Measurements from ENCODE around the gene SUSD3. TPM values are rescaled to one million over a fixed set of nuclear protein-coding genes. Genes with fewer than 3 reads are reported as not detected.
"Not testable (repeated sequence)": the region's sequence is repeated elsewhere in the genome, so short reads cannot be mapped to it uniquely, and the experiment has no call there.

The SUSD3 gene
- total and polyA plus RNA-seq, 7 experiments from 2014 or later, result 62.8 to 315 (median 78.8) TPM

DNA sequence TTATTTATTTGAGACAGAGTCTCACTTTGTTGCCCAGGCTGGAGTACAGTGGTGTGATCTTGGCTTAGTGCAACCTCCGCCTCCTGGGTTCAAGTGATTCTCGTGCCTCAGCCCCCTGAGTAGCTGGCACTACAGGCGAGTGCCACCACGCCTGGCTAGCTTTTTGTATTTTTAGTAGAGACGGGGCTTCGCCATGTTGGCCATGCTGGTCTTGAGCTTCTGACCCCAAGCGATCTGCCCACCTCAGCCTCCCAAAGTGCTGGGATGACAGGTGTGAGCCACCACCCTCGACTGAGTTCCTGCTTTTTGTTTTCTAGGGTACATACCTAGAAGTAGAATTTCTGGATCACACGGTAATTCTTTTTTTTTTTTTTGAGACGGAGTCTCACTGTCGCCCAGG is 42.6 kb downstream of the SUSD3 start:
- DNase-seq; H3K4me3 Mint-ChIP-seq; intact Hi-C loops (cut with micrococcal nuclease); H3K27me3 ChIP-seq (ENCODE audit: control insufficient read depth in 2 of 2, insufficient read depth in 2 of 2, low read length in 2 of 2); H3K27ac ChIP-seq (ENCODE audit: low read depth, low read length); H3K36me3 ChIP-seq (ENCODE audit: control insufficient read depth in 2 of 3, insufficient read depth in 3 of 3, low read length in 3 of 3); ATAC-seq; H3K4me3 ChIP-seq (ENCODE audit: low read length); H3K27me3 Mint-ChIP-seq; H3K9me3 ChIP-seq (ENCODE audit: control insufficient read depth in 2 of 3, low read length in 3 of 3): not testable (repeated sequence)
- ChIA-PET CTCF (interaction anchor here (0.6 to 0.7 kb wide), 4 partner anchors 107 to 280 kb away, joined by 3 to 5 read pairs (median 4); no protein-coding TSS in a partner anchor), POLR2A (interaction anchor here (0.7 kb wide), 2 partner anchors 182 to 477 kb away, joined by 3 to 6 read pairs; no protein-coding TSS in a partner anchor)
- peak overlapping the region in 2 of 9 donors; percentile 62 to 72 for H3K27ac Mint-ChIP-seq
- peaks cover 46 to 80% (median 68%) of the 10 kb centered on the region in 7 donors for H3K4me1 Mint-ChIP-seq
- H3K9me3 Mint-ChIP-seq, result peaks cover 0 to 27% (median 16%) of the 10 kb centered on the region in 11 donors
- H3K4me1 ChIP-seq (ENCODE audit: control insufficient read depth in 2 of 2, insufficient read depth in 2 of 2, low read length in 2 of 2), result peaks cover 39 to 50% of the 10 kb centered on the region in 2 donors
- H3K36me3 Mint-ChIP-seq, result peaks cover 6 to 41% (median 25%) of the 10 kb centered on the region in 5 donors

DNA sequence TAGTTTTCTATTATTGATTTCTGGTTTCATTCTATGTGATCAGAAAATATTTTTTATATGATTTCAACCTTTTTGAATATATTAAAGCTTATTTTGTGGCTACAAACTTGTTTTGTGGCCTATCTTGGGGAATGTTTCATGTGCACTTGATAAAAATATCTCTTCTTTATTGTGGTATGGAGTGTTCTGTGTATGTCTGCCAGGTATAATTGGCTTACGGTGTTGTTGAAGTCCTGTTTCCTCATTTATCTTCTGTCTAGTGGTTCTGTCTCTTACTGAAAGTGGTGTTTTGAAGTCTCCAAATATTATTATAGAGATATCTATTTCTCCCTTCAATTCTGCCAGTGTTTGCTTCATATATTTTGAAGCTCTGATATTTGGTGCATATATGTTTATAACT is 47.1 kb downstream of the SUSD3 start:
- peaks cover 0 to 8% (median 0%) of the 10 kb centered on the region in 3 experiments for H3K9me3 ChIP-seq (ENCODE audit: control insufficient read depth in 2 of 3, low read length in 3 of 3)
- H3K27ac ChIP-seq (ENCODE audit: low read depth, low read length), result no peak overlapping the region
- peaks cover 0 to 27% (median 16%) of the 10 kb centered on the region in 11 donors for H3K9me3 Mint-ChIP-seq
- no peaks in the 10 kb centered on the region for H3K27me3 ChIP-seq (ENCODE audit: control insufficient read depth in 2 of 2, insufficient read depth in 2 of 2, low read length in 2 of 2)
- H3K27me3 Mint-ChIP-seq, result no peaks in the 10 kb centered on the region
- H3K4me1 ChIP-seq (ENCODE audit: control insufficient read depth in 2 of 2, insufficient read depth in 2 of 2, low read length in 2 of 2), result peaks cover 25 to 39% of the 10 kb centered on the region in 2 donors
- no peak overlapping the region for H3K4me3 ChIP-seq (ENCODE audit: low read length)
- H3K36me3 Mint-ChIP-seq, result peaks cover 10 to 48% (median 33%) of the 10 kb centered on the region in 5 donors
- peaks cover 0 to 19% (median 0%) of the 10 kb centered on the region in 3 experiments for H3K36me3 ChIP-seq (ENCODE audit: control insufficient read depth in 2 of 3, insufficient read depth in 3 of 3, low read length in 3 of 3)
- H3K4me1 Mint-ChIP-seq, result peaks cover 44 to 71% (median 66%) of the 10 kb centered on the region in 7 donors
- ChIA-PET CTCF (interaction anchor here (0.7 to 1.3 kb wide), 3 partner anchors 11 to 75 kb away, joined by 3 to 4 read pairs (median 3); no protein-coding TSS in a partner anchor), POLR2A (interaction anchor here (0.5 to 6.5 kb wide), 10 partner anchors 8 to 190 kb away, joined by 3 to 49 read pairs (median 3); partner anchors contain the start of gene CARD19)
- ATAC-seq (no peak), DNase-seq (no peak)
- peak overlapping the region in 8 of 9 donors; percentile 2 to 86 (median 72) for H3K27ac Mint-ChIP-seq
- peak overlapping the region in 9 of 10 donors; percentile 17 to 68 (median 57) for H3K4me3 Mint-ChIP-seq
- intact Hi-C loops (cut with micrococcal nuclease), result loop anchor here in 1 of 2 donors (1.0 to 5.0 kb wide), 2 partner anchors 9 to 857 kb away; partner anchors contain the start of gene CARD19

DNA sequence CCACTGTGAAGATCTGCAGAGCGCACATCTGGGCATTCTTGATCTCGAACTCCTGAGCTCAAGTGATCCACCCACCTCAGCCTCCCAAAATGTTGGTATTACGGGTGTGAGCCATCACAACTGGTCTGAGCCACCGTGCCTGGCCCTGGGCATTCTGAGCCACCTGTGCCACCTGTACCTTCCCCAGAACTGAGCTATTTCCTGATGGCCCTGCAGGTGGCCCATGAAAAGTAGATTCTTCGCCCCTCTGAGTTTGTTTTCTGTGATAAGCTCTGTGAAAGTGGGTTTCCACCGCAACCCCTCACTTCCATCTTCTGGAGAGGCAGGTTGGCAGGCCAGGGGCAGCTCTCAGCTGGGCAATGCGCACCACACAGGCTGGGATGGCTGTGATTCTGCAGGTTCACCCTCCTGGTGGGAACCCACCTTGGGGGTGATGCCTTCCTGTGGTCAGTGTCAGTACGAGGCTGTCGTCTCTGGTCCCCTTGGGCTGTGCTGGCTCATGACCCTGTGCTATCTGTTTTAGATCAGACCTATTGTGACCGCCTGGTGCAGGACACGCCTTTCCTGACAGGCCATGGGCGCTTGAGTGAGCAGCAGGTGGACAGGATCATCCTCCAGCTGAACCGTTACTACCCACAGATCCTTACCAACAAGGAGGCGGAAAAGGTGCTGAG is 48.8 kb downstream of the SUSD3 start:
- H3K4me1 ChIP-seq (ENCODE audit: control insufficient read depth in 2 of 2, insufficient read depth in 2 of 2, low read length in 2 of 2), result peaks cover 24 to 39% of the 10 kb centered on the region in 2 donors
- intact Hi-C loops (cut with micrococcal nuclease), result loop anchor here in 1 of 2 donors (5.0 kb wide), 1 partner anchor 855 kb away; no protein-coding TSS in a partner anchor
- peaks cover 40 to 63% (median 60%) of the 10 kb centered on the region in 7 donors for H3K4me1 Mint-ChIP-seq

DNA sequence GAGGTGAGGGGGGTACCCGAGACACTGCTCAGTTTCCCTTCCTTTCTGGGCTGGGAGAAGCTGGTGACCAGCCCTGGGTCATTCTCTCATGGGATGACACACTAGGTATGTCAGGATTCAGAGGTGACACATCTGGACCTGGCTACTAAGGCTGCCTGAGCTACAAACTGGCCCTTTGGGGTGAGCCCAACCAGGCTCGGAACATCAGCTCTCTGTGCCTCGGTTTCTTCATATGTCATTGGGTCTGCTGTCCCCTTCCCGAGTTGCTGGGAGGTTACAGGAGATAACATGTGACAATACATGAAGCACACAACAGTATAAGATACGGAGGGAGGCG is 49.3 kb downstream of the SUSD3 start:
- H3K27ac ChIP-seq (ENCODE audit: low read depth, low read length), result no peak overlapping the region
- intact Hi-C loops (cut with micrococcal nuclease), result loop anchor here (2.0 to 5.0 kb wide), 4 partner anchors 19 to 855 kb away; no protein-coding TSS in a partner anchor
- no peaks in the 10 kb centered on the region for H3K27me3 ChIP-seq (ENCODE audit: control insufficient read depth in 2 of 2, insufficient read depth in 2 of 2, low read length in 2 of 2)
- H3K4me1 ChIP-seq (ENCODE audit: control insufficient read depth in 2 of 2, insufficient read depth in 2 of 2, low read length in 2 of 2), result peaks cover 21 to 39% of the 10 kb centered on the region in 2 donors
- H3K36me3 Mint-ChIP-seq, result peaks cover 10 to 41% (median 38%) of the 10 kb centered on the region in 5 donors
- H3K9me3 Mint-ChIP-seq, result peaks cover 0 to 27% (median 14%) of the 10 kb centered on the region in 11 donors
- H3K4me3 Mint-ChIP-seq, result peak overlapping the region in 3 of 10 donors; percentile 37 to 59 (median 39)
- H3K4me1 Mint-ChIP-seq, result peaks cover 37 to 58% (median 55%) of the 10 kb centered on the region in 7 donors
- H3K9me3 ChIP-seq (ENCODE audit: control insufficient read depth in 2 of 3, low read length in 3 of 3), result peaks cover 0 to 8% (median 0%) of the 10 kb centered on the region in 3 experiments
- CTCF ChIA-PET, result interaction anchor here (0.5 to 2.7 kb wide), 5 partner anchors 10 to 1965 kb away, joined by 3 to 14 read pairs (median 3); no protein-coding TSS in a partner anchor
- H3K4me3 ChIP-seq (ENCODE audit: low read length), result no peak overlapping the region
- ATAC-seq (no peak), DNase-seq (no peak)
- peak overlapping the region in 5 of 9 donors; percentile 32 to 79 (median 55) for H3K27ac Mint-ChIP-seq
- POLR2A ChIA-PET, result interaction anchor here (0.7 to 6.5 kb wide), 12 partner anchors 9 to 144 kb away, joined by 3 to 49 read pairs (median 4); partner anchors contain the start of gene CARD19
- no peaks in the 10 kb centered on the region for H3K27me3 Mint-ChIP-seq
- H3K36me3 ChIP-seq (ENCODE audit: control insufficient read depth in 2 of 3, insufficient read depth in 3 of 3, low read length in 3 of 3), result peaks cover 0 to 40% (median 0%) of the 10 kb centered on the region in 3 experiments

More for the DNA sequence above, 48.8 kb downstream of the SUSD3 start:
- Histone ChIP-seq H3K27ac (ENCODE audit: low read depth, low read length) (no peak overlapping the region), H3K27me3 (ENCODE audit: control insufficient read depth in 2 of 2, insufficient read depth in 2 of 2, low read length in 2 of 2) (no peaks in the 10 kb centered on the region), H3K36me3 (ENCODE audit: control insufficient read depth in 2 of 3, insufficient read depth in 3 of 3, low read length in 3 of 3) (peaks cover 0 to 35% (median 0%) of the 10 kb centered on the region in 3 experiments), H3K9me3 (ENCODE audit: control insufficient read depth in 2 of 3, low read length in 3 of 3) (peaks cover 0 to 8% (median 0%) of the 10 kb centered on the region in 3 experiments), H3K4me3 (ENCODE audit: low read length) (no peak overlapping the region)
- H3K4me3 Mint-ChIP-seq, result peak overlapping the region in 5 of 10 donors; percentile 8 to 68 (median 37)
- peaks cover 0 to 27% (median 14%) of the 10 kb centered on the region in 11 donors for H3K9me3 Mint-ChIP-seq
- ATAC-seq, result no peak
- DNase-seq, result peak in 1 of 9 donors; percentile 1
- ChIA-PET POLR2A (interaction anchor here (0.7 to 6.5 kb wide), 14 partner anchors 9 to 144 kb away, joined by 3 to 49 read pairs (median 4); partner anchors contain the start of gene CARD19), CTCF (interaction anchor here (0.5 to 2.7 kb wide), 4 partner anchors 10 to 1966 kb away, joined by 3 to 14 read pairs (median 3); no protein-coding TSS in a partner anchor)
- peak overlapping the region in 6 of 9 donors; percentile 9 to 79 (median 58) for H3K27ac Mint-ChIP-seq
- no peaks in the 10 kb centered on the region for H3K27me3 Mint-ChIP-seq
- H3K36me3 Mint-ChIP-seq, result peaks cover 10 to 44% (median 38%) of the 10 kb centered on the region in 5 donors

DNA sequence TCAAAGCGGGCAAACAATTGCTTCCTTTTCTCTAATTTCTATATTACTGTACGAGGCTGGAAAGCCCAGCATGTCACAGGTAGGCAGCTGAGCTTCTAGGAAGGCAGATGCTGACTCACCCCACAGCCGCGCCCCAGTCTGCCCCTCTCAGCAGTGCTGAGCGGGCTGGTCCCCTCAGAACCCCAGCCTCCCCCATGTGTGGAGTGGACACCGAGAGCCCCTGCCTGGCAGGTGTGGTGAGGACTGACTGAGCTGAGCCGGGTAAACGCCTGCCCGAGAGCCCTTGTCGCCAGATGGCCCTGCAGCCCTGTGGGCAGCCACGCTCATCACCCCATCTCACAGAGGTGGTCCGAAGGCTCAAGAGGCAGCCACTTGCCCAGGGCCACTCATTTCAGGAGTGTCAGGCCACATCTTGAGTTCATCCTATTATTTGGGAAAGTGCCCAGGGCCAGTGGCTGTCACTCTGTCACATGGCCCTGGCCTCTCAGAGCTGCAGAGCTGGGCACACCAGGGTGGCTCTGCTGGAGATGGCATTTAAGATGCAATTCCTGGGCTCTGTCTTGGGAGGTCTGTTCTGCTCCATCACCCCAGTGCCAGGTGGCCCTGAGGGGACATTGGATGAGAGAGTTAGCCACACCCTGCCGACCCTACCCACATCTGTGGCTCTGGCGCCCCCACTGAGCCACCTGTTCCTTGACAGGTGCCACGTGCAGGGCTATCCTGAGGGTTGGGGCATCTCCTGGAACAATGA is 50.0 kb downstream of the SUSD3 start:
- DNase-seq (peak in 2 of 9 donors; percentile 6 to 59), ATAC-seq (no peak)
- Histone ChIP-seq H3K36me3 (ENCODE audit: control insufficient read depth in 2 of 3, insufficient read depth in 3 of 3, low read length in 3 of 3) (peaks cover 0 to 47% (median 0%) of the 10 kb centered on the region in 3 experiments), H3K9me3 (ENCODE audit: control insufficient read depth in 2 of 3, low read length in 3 of 3) (peaks cover 0 to 8% (median 0%) of the 10 kb centered on the region in 3 experiments), H3K4me3 (ENCODE audit: low read length) (no peak overlapping the region), H3K27ac (ENCODE audit: low read depth, low read length) (peak overlapping the region; percentile 10), H3K4me1 (ENCODE audit: control insufficient read depth in 2 of 2, insufficient read depth in 2 of 2, low read length in 2 of 2) (peaks cover 15 to 34% of the 10 kb centered on the region in 2 donors), H3K27me3 (ENCODE audit: control insufficient read depth in 2 of 2, insufficient read depth in 2 of 2, low read length in 2 of 2) (no peaks in the 10 kb centered on the region)
- peaks cover 0 to 25% (median 13%) of the 10 kb centered on the region in 11 donors for H3K9me3 Mint-ChIP-seq
- POLR2A ChIA-PET, result interaction anchor here (0.6 to 6.5 kb wide), 15 partner anchors 8 to 145 kb away, joined by 3 to 49 read pairs (median 4); partner anchors contain the start of genes CARD19 and NINJ1
- H3K27me3 Mint-ChIP-seq, result no peaks in the 10 kb centered on the region
- peaks cover 10 to 37% (median 36%) of the 10 kb centered on the region in 5 donors for H3K36me3 Mint-ChIP-seq
- H3K4me1 Mint-ChIP-seq, result peaks cover 34 to 53% (median 48%) of the 10 kb centered on the region in 7 donors
- intact Hi-C loops (cut with micrococcal nuclease), result loop anchor here (1.0 to 5.0 kb wide), 8 partner anchors 12 to 854 kb away; partner anchors contain the start of gene CARD19 (in 2 of the 2)
- peak overlapping the region in 2 of 10 donors; percentile 39 to 56 for H3K4me3 Mint-ChIP-seq
- H3K27ac Mint-ChIP-seq, result peak overlapping the region in 8 of 9 donors; percentile 38 to 82 (median 62)
- CTCF ChIA-PET, result interaction anchor here (0.6 to 2.7 kb wide), 24 partner anchors 9 to 481 kb away, joined by 3 to 14 read pairs (median 4); partner anchors contain the start of gene CARD19

All from naive thymus-derived CD4-positive, alpha-beta T cell (primary cell).